Astrocyte (in vitro differentiated cells and primary cell): ENCODE measurements around the gene SPIB. TPM values are rescaled to one million over a fixed set of nuclear protein-coding genes. Genes with fewer than 3 reads are reported as not detected.

Source experiments
- DNase-seq: peaks from one replicate; pipeline ENCODE4 v3.0.0-alpha.2; 2010; ENCODE audit warnings: low read depth
- FAIRE-seq: peaks from 2 replicates; lab custom pipeline; 2011; peaks lifted over from hg19 to GRCh38; lab: Jason Lieb, UNC
- H2AFZ ChIP-seq: 2 replicates; pipeline ENCODE4 v1.6.0; 2012; ENCODE audit warnings: low read depth, low read length, inconsistent platforms
- H3K27ac ChIP-seq: 2 replicates; pipeline ENCODE4 v1.5.1; 2011; ENCODE audit warnings: low read depth, low read length, inconsistent platforms
- H3K27me3 ChIP-seq: 2 replicates; pipeline ENCODE4 v1.6.0; 2011; ENCODE audit warnings: low read length, inconsistent platforms; ENCODE audit not compliant: insufficient read depth
- H3K36me3 ChIP-seq: 2 replicates; pipeline ENCODE4 v1.5.1; 2011; ENCODE audit warnings: low read length, inconsistent platforms; ENCODE audit not compliant: insufficient read depth
- H3K4me1 ChIP-seq: 2 replicates; pipeline ENCODE4 v1.5.1; 2011; ENCODE audit warnings: low read length, inconsistent platforms; ENCODE audit not compliant: insufficient read depth
- H3K4me2 ChIP-seq: 2 replicates; pipeline ENCODE4 v1.6.0; 2012; ENCODE audit warnings: low read length, inconsistent platforms
- H3K4me3 ChIP-seq: 2 replicates; pipeline ENCODE4 v1.5.1; 2011; ENCODE audit warnings: low read depth, mild to moderate bottlenecking, low read length, inconsistent platforms; ENCODE audit not compliant: insufficient read depth
- H3K79me2 ChIP-seq: 2 replicates; pipeline ENCODE4 v1.6.0; 2012; ENCODE audit warnings: mild to moderate bottlenecking, low read length, inconsistent platforms; ENCODE audit not compliant: insufficient read depth
- H3K9ac ChIP-seq: 2 replicates; pipeline ENCODE4 v1.6.0; 2012; ENCODE audit warnings: mild to moderate bottlenecking, low read length, inconsistent platforms
- H3K9me3 ChIP-seq: 2 replicates; pipeline ENCODE4 v1.5.1; 2012; ENCODE audit warnings: low read depth, mild to moderate bottlenecking, low read length, inconsistent platforms; ENCODE audit not compliant: insufficient read depth
- H4K20me1 ChIP-seq: 2 replicates; pipeline ENCODE4 v1.6.0; 2012; ENCODE audit warnings: low read length, inconsistent platforms; ENCODE audit not compliant: insufficient read depth
- H3K27ac Mint-ChIP-seq: one replicate; pipeline ENCODE4 v1.8.0; 2021; ENCODE audit warnings: mild to moderate bottlenecking, mixed read lengths; ENCODE audit not compliant: unreplicated experiment
- H3K27me3 Mint-ChIP-seq: one replicate; pipeline ENCODE4 v1.8.0; 2021; ENCODE audit warnings: low read depth, mixed read lengths; ENCODE audit not compliant: unreplicated experiment
- H3K36me3 Mint-ChIP-seq: one replicate; pipeline ENCODE4 v1.8.0; 2021; ENCODE audit warnings: low read depth, mixed read lengths; ENCODE audit not compliant: unreplicated experiment
- H3K4me1 Mint-ChIP-seq: one replicate; pipeline ENCODE4 v1.8.0; 2021; ENCODE audit warnings: low read depth, mixed read lengths; ENCODE audit not compliant: unreplicated experiment
- H3K4me3 Mint-ChIP-seq: one replicate; pipeline ENCODE4 v1.8.0; 2021; ENCODE audit warnings: mild to moderate bottlenecking, moderate library complexity, mixed read lengths; ENCODE audit not compliant: unreplicated experiment
- H3K9me3 Mint-ChIP-seq: one replicate; pipeline ENCODE4 v1.8.0; 2021; ENCODE audit warnings: mild to moderate bottlenecking, mixed read lengths; ENCODE audit not compliant: unreplicated experiment
- EZH2 ChIP-seq: IDR thresholded peaks from 2 replicates; pipeline ENCODE4 v1.6.1; 2012; ENCODE audit warnings: mild to moderate bottlenecking, low read length, inconsistent platforms; ENCODE audit not compliant: insufficient read depth
- total RNA-seq: library from RNA; stranded (reverse); gene quantifications from 2 replicates; pipeline ENCODE4 v1.2.1, GENCODE V29; 2021
- TF ChIP-seq, protein P1 (sequence below): IDR thresholded peaks from 2 replicates; pipeline ENCODE4 v1.5.1; 2011; ENCODE audit warnings: low read depth, mild to moderate bottlenecking, inconsistent platforms, low read length, moderate library complexity; ENCODE audit not compliant: insufficient read depth

The SPIB gene
- total RNA-seq, 1 donor from 2014 or later = 0.14 TPM

DNA sequence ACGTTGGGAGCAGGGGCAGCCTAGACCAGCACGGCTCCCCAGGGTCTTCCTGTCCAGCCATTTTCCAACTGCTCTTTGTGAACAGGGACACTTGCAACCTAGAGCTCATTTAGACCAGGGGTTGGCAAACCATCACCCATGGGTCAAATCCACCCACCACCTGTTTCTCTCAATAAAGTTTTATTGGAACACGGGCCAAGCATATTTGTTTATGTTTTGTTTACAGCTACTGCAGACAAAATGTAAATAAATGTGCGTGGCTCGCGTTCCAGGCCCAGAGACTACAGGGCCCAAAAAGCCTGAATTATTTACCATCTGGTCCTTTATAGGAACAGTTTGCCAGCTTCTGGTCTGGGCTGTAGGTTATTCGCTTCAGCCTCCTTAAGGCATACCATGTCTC lies 44.2 kb downstream of the SPIB start:
- H3K36me3 Mint-ChIP-seq = no peaks in the 10 kb centered on the region
- no peaks in the 10 kb centered on the region for H4K20me1 ChIP-seq
- H3K27ac Mint-ChIP-seq = no peak overlapping the region
- H3K4me3 Mint-ChIP-seq = no peak overlapping the region
- peaks cover 5% of the 10 kb centered on the region for H3K4me1 ChIP-seq
- H3K4me1 Mint-ChIP-seq = no peaks in the 10 kb centered on the region
- H3K27me3 Mint-ChIP-seq = peaks cover 2% of the 10 kb centered on the region
- no peak for FAIRE-seq
- no peak overlapping the region for H3K4me2 ChIP-seq
- peaks cover 18% of the 10 kb centered on the region for H3K9me3 Mint-ChIP-seq
- H3K9ac ChIP-seq = no peak overlapping the region
- DNase-seq = no peak
- no peaks in the 10 kb centered on the region for H3K9me3 ChIP-seq
- H3K36me3 ChIP-seq = no peaks in the 10 kb centered on the region
- no peak overlapping the region for H3K27ac ChIP-seq
- no peak overlapping the region for H2AFZ ChIP-seq
- no peak for TF ChIP-seq EZH2
- TF ChIP-seq, protein P1, sequence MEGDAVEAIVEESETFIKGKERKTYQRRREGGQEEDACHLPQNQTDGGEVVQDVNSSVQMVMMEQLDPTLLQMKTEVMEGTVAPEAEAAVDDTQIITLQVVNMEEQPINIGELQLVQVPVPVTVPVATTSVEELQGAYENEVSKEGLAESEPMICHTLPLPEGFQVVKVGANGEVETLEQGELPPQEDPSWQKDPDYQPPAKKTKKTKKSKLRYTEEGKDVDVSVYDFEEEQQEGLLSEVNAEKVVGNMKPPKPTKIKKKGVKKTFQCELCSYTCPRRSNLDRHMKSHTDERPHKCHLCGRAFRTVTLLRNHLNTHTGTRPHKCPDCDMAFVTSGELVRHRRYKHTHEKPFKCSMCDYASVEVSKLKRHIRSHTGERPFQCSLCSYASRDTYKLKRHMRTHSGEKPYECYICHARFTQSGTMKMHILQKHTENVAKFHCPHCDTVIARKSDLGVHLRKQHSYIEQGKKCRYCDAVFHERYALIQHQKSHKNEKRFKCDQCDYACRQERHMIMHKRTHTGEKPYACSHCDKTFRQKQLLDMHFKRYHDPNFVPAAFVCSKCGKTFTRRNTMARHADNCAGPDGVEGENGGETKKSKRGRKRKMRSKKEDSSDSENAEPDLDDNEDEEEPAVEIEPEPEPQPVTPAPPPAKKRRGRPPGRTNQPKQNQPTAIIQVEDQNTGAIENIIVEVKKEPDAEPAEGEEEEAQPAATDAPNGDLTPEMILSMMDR = no peak
- H3K4me3 ChIP-seq = no peak overlapping the region
- H3K79me2 ChIP-seq = no peaks in the 10 kb centered on the region
- H3K27me3 ChIP-seq = no peaks in the 10 kb centered on the region

- no peaks in the 10 kb centered on the region for H3K4me1 Mint-ChIP-seq
- no peak overlapping the region for H3K9ac ChIP-seq
- no peak for DNase-seq
- peaks cover 19% of the 10 kb centered on the region for H3K9me3 Mint-ChIP-seq
- H3K4me3 Mint-ChIP-seq = no peak overlapping the region
- peaks cover 2% of the 10 kb centered on the region for H3K27me3 Mint-ChIP-seq
- no peak overlapping the region for H3K27ac ChIP-seq
- no peak for FAIRE-seq
- peaks cover 5% of the 10 kb centered on the region for H3K4me1 ChIP-seq
- H3K27me3 ChIP-seq = no peaks in the 10 kb centered on the region
- no peak overlapping the region for H3K4me3 ChIP-seq
- H3K27ac Mint-ChIP-seq = no peak overlapping the region
- H3K79me2 ChIP-seq = no peaks in the 10 kb centered on the region
- no peaks in the 10 kb centered on the region for H3K36me3 Mint-ChIP-seq
- TF ChIP-seq EZH2 = no peak
- TF ChIP-seq, protein P1 = no peak
- no peaks in the 10 kb centered on the region for H3K36me3 ChIP-seq
- no peaks in the 10 kb centered on the region for H3K9me3 ChIP-seq
- no peak overlapping the region for H2AFZ ChIP-seq
- no peaks in the 10 kb centered on the region for H4K20me1 ChIP-seq
- H3K4me2 ChIP-seq = no peak overlapping the region
Observed at GRCh38 chr19:50464348-50464747, 45.6 kb downstream of the SPIB start.

DNA sequence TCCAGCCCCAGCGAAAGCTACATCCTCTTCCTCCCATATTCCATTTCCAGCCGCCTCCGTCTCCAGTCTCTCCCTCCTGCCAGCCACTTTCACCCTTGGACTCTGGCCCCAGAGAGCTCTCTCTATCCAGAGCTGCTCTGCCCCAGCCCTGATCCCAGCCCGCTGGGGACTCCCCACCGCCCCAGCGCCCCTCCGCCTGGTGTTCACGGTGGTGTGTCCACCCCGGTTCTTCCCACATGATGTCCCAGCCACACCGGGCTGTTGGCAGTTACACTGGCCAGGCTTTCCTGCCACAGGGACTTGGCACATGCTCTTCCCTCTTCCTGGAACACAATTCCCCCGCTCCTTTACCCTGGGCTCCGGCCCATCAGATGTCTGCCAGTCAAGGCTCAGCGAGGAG lies 46.3 kb downstream of the SPIB start:
- Mint-ChIP-seq H3K27me3 (peaks cover 2% of the 10 kb centered on the region), H3K36me3 (no peaks in the 10 kb centered on the region), H3K4me3 (no peak overlapping the region), H3K27ac (no peak overlapping the region), H3K4me1 (no peaks in the 10 kb centered on the region), H3K9me3 (peaks cover 23% of the 10 kb centered on the region)
- Histone ChIP-seq H3K4me2 (no peak overlapping the region), H3K27me3 (no peaks in the 10 kb centered on the region), H3K36me3 (no peaks in the 10 kb centered on the region), H2AFZ (no peak overlapping the region), H3K4me3 (no peak overlapping the region), H3K27ac (no peak overlapping the region), H3K79me2 (no peaks in the 10 kb centered on the region), H3K9ac (no peak overlapping the region), H3K9me3 (no peaks in the 10 kb centered on the region), H4K20me1 (no peaks in the 10 kb centered on the region), H3K4me1 (peaks cover 5% of the 10 kb centered on the region)
- no peak for DNase-seq
- TF ChIP-seq EZH2 = no peak
- TF ChIP-seq, protein P1 = no peak
- FAIRE-seq = no peak
